ENCODE results near the gene PRR12. TPM values are rescaled to one million over a fixed set of nuclear protein-coding genes. Genes with fewer than 3 reads are reported as not detected.
A peak's percentile ranks its signal among the peaks of the same experiment; 100 is the strongest.
"Not testable (repeated sequence)": the region's sequence is repeated elsewhere in the genome, so short reads cannot be mapped to it uniquely, and the experiment has no call there.

The PRR12 gene
- total and polyA plus RNA-seq, 4 experiments from 2014 or later, result 1.2 to 65.1 (median 64.6) TPM; not detected in 1

- H3K27ac ChIP-seq (ENCODE audit: low read depth, low read length); H3K4me3 Mint-ChIP-seq; DNase-seq; H3K4me1 ChIP-seq (ENCODE audit: insufficient read depth, low read length); POLR2A ChIA-PET (ENCODE audit: partially characterized antibody); H3K27me3 ChIP-seq (ENCODE audit: insufficient read depth, low read length); H3K9me3 Mint-ChIP-seq; H3K27me3 Mint-ChIP-seq; H3K36me3 Mint-ChIP-seq; CTCF ChIA-PET (ENCODE audit: partially characterized antibody); H3K36me3 ChIP-seq (ENCODE audit: insufficient read depth, low read length); intact Hi-C loops (cut with micrococcal nuclease); H3K4me3 ChIP-seq (ENCODE audit: low read length in 2 of 2); H3K9me3 ChIP-seq (ENCODE audit: control insufficient read depth in 1 of 2, low read length in 2 of 2): not testable (repeated sequence)
- H3K27ac Mint-ChIP-seq, result peak overlapping the region in 1 of 7 donors; percentile 16
- peaks cover 3 to 17% (median 12%) of the 10 kb centered on the region in 4 donors for H3K4me1 Mint-ChIP-seq
Observed at GRCh38 chr19:49633273-49633672, 42.3 kb downstream of the PRR12 start.

DNA sequence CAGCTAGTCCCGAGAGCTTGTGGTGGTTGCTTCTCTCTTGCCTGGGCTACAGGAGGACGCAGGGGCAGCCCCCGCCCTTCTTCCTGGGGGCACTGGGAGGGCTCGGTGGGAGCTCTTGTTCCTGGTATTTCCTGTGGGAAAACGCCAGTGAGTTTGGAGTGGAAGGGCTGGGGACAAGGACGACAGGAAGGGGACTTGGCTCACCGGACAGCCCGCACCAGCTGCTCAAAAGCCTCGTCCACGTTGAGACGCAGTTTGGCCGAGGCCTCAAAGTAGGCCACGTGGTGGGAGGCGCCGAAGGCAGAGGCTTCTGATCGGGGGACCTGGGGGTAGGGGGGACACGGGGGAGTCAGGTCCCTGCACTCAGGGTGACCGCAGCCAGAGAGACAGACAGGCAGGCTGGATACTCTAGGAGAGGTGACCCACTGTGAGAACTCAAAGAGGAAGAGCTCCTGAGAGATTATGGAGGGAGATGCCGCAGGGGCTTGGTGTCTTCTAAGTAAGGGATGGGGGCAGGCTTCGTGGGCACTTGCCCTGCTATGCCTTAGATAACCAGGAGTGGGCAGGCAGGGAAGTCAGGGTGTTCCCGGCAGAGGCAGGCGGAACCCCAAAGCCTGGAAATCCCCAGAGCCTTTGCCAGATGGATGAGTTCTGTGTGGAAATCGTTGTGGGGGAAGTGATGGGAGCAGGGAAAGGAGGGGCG, 44.7 kb downstream of the PRR12 start:
- ChIA-PET POLR2A (ENCODE audit: partially characterized antibody) (interaction anchor here (0.7 to 1.8 kb wide), 5 partner anchors 24 to 77 kb away, joined by 3 to 5 read pairs (median 3); partner anchors contain the start of gene PRR12), CTCF (ENCODE audit: partially characterized antibody) (interaction anchor here (1.0 kb wide), 1 partner anchor 37 kb away, joined by 3 read pairs; no protein-coding TSS in a partner anchor)
- H3K9me3 ChIP-seq (ENCODE audit: control insufficient read depth in 1 of 2, low read length in 2 of 2), result no peaks in the 10 kb centered on the region
- peaks cover 19 to 37% (median 29%) of the 10 kb centered on the region in 4 donors for H3K4me1 Mint-ChIP-seq
- H3K36me3 Mint-ChIP-seq, result peaks cover 0 to 1% of the 10 kb centered on the region in 2 donors
- no peak overlapping the region for H3K27ac ChIP-seq (ENCODE audit: low read depth, low read length)
- H3K4me1 ChIP-seq (ENCODE audit: insufficient read depth, low read length), result peaks cover 24% of the 10 kb centered on the region
- H3K27me3 Mint-ChIP-seq, result no peaks in the 10 kb centered on the region
- peak overlapping the region in 1 of 8 donors; percentile 49 for H3K4me3 Mint-ChIP-seq
- peaks cover 0 to 2% (median 0%) of the 10 kb centered on the region in 8 donors for H3K9me3 Mint-ChIP-seq
- intact Hi-C loops (cut with micrococcal nuclease), result no loop called here
- H3K27ac Mint-ChIP-seq, result peak overlapping the region in 4 of 7 donors; percentile 40 to 73 (median 50)
- H3K27me3 ChIP-seq (ENCODE audit: insufficient read depth, low read length), result no peaks in the 10 kb centered on the region
- no peak for DNase-seq
- H3K36me3 ChIP-seq (ENCODE audit: insufficient read depth, low read length), result no peaks in the 10 kb centered on the region
- H3K4me3 ChIP-seq (ENCODE audit: low read length in 2 of 2), result no peak overlapping the region

- H3K9me3 Mint-ChIP-seq, result peaks cover 0 to 2% (median 0%) of the 10 kb centered on the region in 8 donors
- H3K27ac ChIP-seq (ENCODE audit: low read depth, low read length), result no peak overlapping the region
- POLR2A ChIA-PET (ENCODE audit: partially characterized antibody), result interaction anchor here (1.2 to 1.8 kb wide), 3 partner anchors 23 to 46 kb away, joined by 3 to 5 read pairs (median 3); partner anchors contain the start of gene PRR12
- no peak overlapping the region for H3K4me3 ChIP-seq (ENCODE audit: low read length in 2 of 2)
- peaks cover 31% of the 10 kb centered on the region for H3K4me1 ChIP-seq (ENCODE audit: insufficient read depth, low read length)
- H3K36me3 ChIP-seq (ENCODE audit: insufficient read depth, low read length), result no peaks in the 10 kb centered on the region
- H3K27me3 ChIP-seq (ENCODE audit: insufficient read depth, low read length), result no peaks in the 10 kb centered on the region
- no peak for DNase-seq
- H3K36me3 Mint-ChIP-seq, result peaks cover 0 to 1% of the 10 kb centered on the region in 2 donors
- peaks cover 22 to 43% (median 31%) of the 10 kb centered on the region in 4 donors for H3K4me1 Mint-ChIP-seq
- CTCF ChIA-PET (ENCODE audit: partially characterized antibody), result no interaction called here
- no peaks in the 10 kb centered on the region for H3K27me3 Mint-ChIP-seq
- H3K4me3 Mint-ChIP-seq, result no peak overlapping the region
- H3K9me3 ChIP-seq (ENCODE audit: control insufficient read depth in 1 of 2, low read length in 2 of 2), result no peaks in the 10 kb centered on the region
- intact Hi-C loops (cut with micrococcal nuclease), result no loop called here
- H3K27ac Mint-ChIP-seq, result peak overlapping the region in 2 of 7 donors; percentile 42 to 73
Observed at GRCh38 chr19:49636233-49636932, 45.4 kb downstream of the PRR12 start.

DNA sequence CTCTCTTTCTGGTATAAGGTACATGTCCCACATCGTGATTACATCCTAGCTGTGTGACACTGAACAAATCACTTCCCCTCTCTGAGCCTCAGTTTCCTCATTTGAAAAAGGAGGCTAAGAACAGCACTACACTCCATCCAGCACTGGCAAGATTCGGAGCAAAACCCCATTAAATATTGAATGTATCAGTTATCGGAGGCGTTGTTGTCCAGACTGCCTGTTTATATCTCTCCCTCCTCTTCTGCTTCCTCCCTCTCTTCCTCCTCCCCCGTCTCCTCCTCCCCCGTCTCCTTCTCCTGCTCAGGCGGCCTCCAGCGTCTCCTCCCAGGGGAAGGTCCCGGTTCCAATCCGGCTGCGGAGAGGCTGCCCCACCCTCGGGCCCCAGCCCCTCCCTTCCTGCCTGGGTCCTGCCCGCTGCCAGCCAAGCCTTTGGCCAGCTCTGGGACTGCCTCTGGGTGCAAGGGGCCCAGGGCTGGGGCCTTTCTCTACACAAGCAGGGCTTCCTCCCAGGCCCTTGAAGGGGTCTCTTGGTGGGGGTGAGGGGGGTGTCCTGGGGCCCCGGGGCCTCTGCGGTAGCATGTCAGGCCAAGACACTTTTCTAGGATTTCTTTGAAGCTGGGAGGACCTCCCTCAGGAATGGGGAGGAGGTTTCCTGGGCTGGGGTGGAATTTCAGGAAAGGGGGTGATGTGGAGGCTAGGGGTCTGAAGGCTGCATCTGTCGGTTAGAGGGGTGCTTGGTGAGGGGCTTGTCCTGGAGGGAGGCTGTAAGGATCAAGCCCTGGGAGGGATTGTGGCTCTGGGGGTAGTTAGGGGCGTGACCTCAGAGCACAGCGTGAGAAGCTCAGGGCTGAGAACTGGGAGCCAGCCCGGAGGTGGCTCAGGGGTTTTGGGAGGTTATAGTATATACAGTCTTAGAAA, 47.1 kb downstream of the PRR12 start:
- Histone ChIP-seq H3K9me3 (ENCODE audit: control insufficient read depth in 1 of 2, low read length in 2 of 2) (no peaks in the 10 kb centered on the region), H3K27me3 (ENCODE audit: insufficient read depth, low read length) (no peaks in the 10 kb centered on the region), H3K36me3 (ENCODE audit: insufficient read depth, low read length) (no peaks in the 10 kb centered on the region), H3K4me1 (ENCODE audit: insufficient read depth, low read length) (peaks cover 40% of the 10 kb centered on the region), H3K4me3 (ENCODE audit: low read length in 2 of 2) (no peak overlapping the region), H3K27ac (ENCODE audit: low read depth, low read length) (no peak overlapping the region)
- peak overlapping the region in 6 of 7 donors; percentile 51 to 95 (median 87) for H3K27ac Mint-ChIP-seq
- no peaks in the 10 kb centered on the region for H3K27me3 Mint-ChIP-seq
- ChIA-PET POLR2A (ENCODE audit: partially characterized antibody) (interaction anchor here (0.7 to 5.0 kb wide), 8 partner anchors 21 to 358 kb away, joined by 3 to 66 read pairs (median 3); partner anchors contain the start of genes BCL2L12, IRF3, PRMT1 and PRR12), CTCF (ENCODE audit: partially characterized antibody) (interaction anchor here (0.9 kb wide), 1 partner anchor 44 kb away, joined by 4 read pairs; no protein-coding TSS in a partner anchor)
- intact Hi-C loops (cut with micrococcal nuclease), result no loop called here
- H3K4me3 Mint-ChIP-seq, result peak overlapping the region in 7 of 8 donors; percentile 9 to 87 (median 77)
- no peak for DNase-seq
- peaks cover 0 to 8% of the 10 kb centered on the region in 2 donors for H3K36me3 Mint-ChIP-seq
- H3K9me3 Mint-ChIP-seq, result peaks cover 0 to 2% (median 0%) of the 10 kb centered on the region in 8 donors
- H3K4me1 Mint-ChIP-seq, result peaks cover 30 to 58% (median 42%) of the 10 kb centered on the region in 4 donors

DNA sequence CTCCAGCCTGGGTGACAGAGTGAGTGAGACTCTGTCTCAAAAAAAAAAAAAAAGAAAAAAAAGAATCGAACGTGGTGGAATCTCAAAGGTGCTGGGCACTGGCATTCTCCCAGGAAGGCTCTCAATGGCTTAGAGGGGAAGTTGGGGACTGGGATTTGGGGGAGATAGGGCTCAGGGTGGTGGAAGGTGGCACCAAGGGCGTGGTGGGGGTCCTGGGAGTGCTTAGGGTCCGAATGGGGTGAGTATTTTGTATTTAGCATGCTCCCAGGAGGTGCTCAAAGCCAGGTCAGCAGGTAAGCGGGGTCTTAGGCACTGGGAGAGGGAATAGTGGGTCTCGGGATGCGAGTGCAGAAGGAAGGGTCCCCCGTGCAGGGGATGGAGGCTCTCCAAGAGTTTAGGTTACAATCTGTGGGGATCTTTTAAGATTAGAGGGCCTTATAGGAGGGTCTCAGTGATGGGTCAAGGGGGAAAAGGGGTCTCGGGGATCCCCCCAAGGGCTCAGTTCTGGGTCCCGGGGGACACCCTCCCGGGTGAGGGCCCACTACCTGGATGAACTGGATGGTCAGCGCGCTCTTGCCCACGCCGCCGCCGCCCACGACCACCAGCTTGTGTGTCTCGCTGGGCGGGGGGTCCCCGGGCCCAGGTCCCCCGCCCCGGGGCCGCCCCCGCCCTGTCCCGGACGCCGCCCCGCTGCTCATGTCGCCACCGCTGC, 48.6 kb downstream of the PRR12 start:
- Mint-ChIP-seq H3K9me3 (peaks cover 0 to 2% (median 0%) of the 10 kb centered on the region in 8 donors), H3K4me1 (peaks cover 43 to 73% (median 56%) of the 10 kb centered on the region in 4 donors), H3K36me3 (peaks cover 3 to 14% of the 10 kb centered on the region in 2 donors), H3K27ac (peak overlapping the region; percentile 81 to 100 (median 97)), H3K27me3 (no peaks in the 10 kb centered on the region), H3K4me3 (peak overlapping the region; percentile 80 to 95 (median 90))
- intact Hi-C loops (cut with micrococcal nuclease), result loop anchor here (1.0 to 5.0 kb wide), 9 partner anchors 38 to 1317 kb away; partner anchors contain the start of genes AKT1S1, ALDH16A1, GYS1 and LMTK3
- Histone ChIP-seq H3K27ac (ENCODE audit: low read depth, low read length) (peak overlapping the region; percentile 97), H3K27me3 (ENCODE audit: insufficient read depth, low read length) (no peaks in the 10 kb centered on the region), H3K9me3 (ENCODE audit: control insufficient read depth in 1 of 2, low read length in 2 of 2) (no peaks in the 10 kb centered on the region), H3K4me1 (ENCODE audit: insufficient read depth, low read length) (peaks cover 55% of the 10 kb centered on the region), H3K36me3 (ENCODE audit: insufficient read depth, low read length) (no peaks in the 10 kb centered on the region), H3K4me3 (ENCODE audit: low read length in 2 of 2) (peak overlapping the region in 1 of 2 donors; percentile 42)
- ChIA-PET CTCF (ENCODE audit: partially characterized antibody) (interaction anchor here (0.7 to 2.9 kb wide), 14 partner anchors 8 to 174 kb away, joined by 3 to 22 read pairs (median 4); partner anchors contain the start of genes FUZ, NOSIP, PRMT1 and PRR12), POLR2A (ENCODE audit: partially characterized antibody) (interaction anchor here (0.6 to 5.0 kb wide), 26 partner anchors 8 to 646 kb away, joined by 3 to 146 read pairs (median 8); partner anchors contain the start of genes AKT1S1, ALDH16A1, BCL2L12 and FLT3LG)
- DNase-seq, result no peak

Data from CD4-positive, alpha-beta memory T cell (primary cell).